ENCODE results near the gene SNX25.

GRCh38 chr4:185380320-185380719, 170.9 kb downstream of the SNX25 start:
- TF ChIP-seq POLR2A (IDR thresholded peaks at IDR 0.05) (no peak), POLR2AphosphoS5 (IDR thresholded peaks at IDR 0.05) (no peak)
